H7 (cell line): Measurements from ENCODE around the gene USP7. TPM values are rescaled to one million over a fixed set of nuclear protein-coding genes. Genes with fewer than 3 reads are reported as not detected.
A peak's percentile ranks its signal among the peaks of the same experiment; 100 is the strongest.

Source experiments
- DNase-seq: peaks from one replicate; pipeline ENCODE4 v3.0.0; 2012
- H3K27me3 ChIP-seq: 2 replicates; pipeline ENCODE4 v1.6.0; 2011; ENCODE audit warnings: mild to moderate bottlenecking, low read length; ENCODE audit not compliant: control insufficient read depth, insufficient read depth
- H3K36me3 ChIP-seq: replicated peaks from 2 replicates; pipeline ENCODE4 v1.5.1; 2011; ENCODE audit warnings: low read length; ENCODE audit not compliant: control insufficient read depth, insufficient read depth
- H3K4me3 ChIP-seq: 2 replicates; pipeline ENCODE4 v1.5.1; 2011; ENCODE audit warnings: low read depth, mild to moderate bottlenecking, control low read depth, low read length, moderate library complexity; ENCODE audit not compliant: insufficient read depth
- total RNA-seq: library from RNA; depleted of rRNA; stranded (reverse); fragments of >200 nt; shearing (Covaris generic); gene quantifications from 2 replicates; pipeline ENCODE4 v1.2.3, GENCODE V29; 2014

The USP7 gene
- total RNA-seq, 1 experiment from 2014 or later: 63.6 TPM

GRCh38 chr16:8916541-8917225, 47.0 kb downstream of the USP7 start:
- H3K4me3 ChIP-seq: no peak overlapping the region
- H3K36me3 ChIP-seq: peaks cover 33% of the 10 kb centered on the region
- no peaks in the 10 kb centered on the region for H3K27me3 ChIP-seq
- no peak for DNase-seq

- Histone ChIP-seq H3K4me3 (no peak overlapping the region), H3K27me3 (no peaks in the 10 kb centered on the region), H3K36me3 (peaks cover 29% of the 10 kb centered on the region)
- no peak for DNase-seq
Measured at GRCh38 chr16:8915722-8916301, 47.9 kb downstream of the USP7 start.

GRCh38 chr16:8914098-8914497, 49.6 kb downstream of the USP7 start:
- Histone ChIP-seq H3K36me3 (peaks cover 27% of the 10 kb centered on the region), H3K27me3 (no peaks in the 10 kb centered on the region), H3K4me3 (no peak overlapping the region)
- no peak for DNase-seq

GRCh38 chr16:8912793-8913192, 50.9 kb downstream of the USP7 start:
- H3K27me3 ChIP-seq: no peaks in the 10 kb centered on the region
- H3K36me3 ChIP-seq: peaks cover 32% of the 10 kb centered on the region
- no peak for DNase-seq
- no peak overlapping the region for H3K4me3 ChIP-seq

- Histone ChIP-seq H3K27me3 (no peaks in the 10 kb centered on the region), H3K36me3 (peaks cover 32% of the 10 kb centered on the region), H3K4me3 (no peak overlapping the region)
- no peak for DNase-seq
Measured at GRCh38 chr16:8910811-8911210, 52.9 kb downstream of the USP7 start.

- H3K27me3 ChIP-seq: no peaks in the 10 kb centered on the region
- H3K4me3 ChIP-seq: no peak overlapping the region
- peaks cover 31% of the 10 kb centered on the region for H3K36me3 ChIP-seq
- no peak for DNase-seq
Measured at GRCh38 chr16:8908810-8909468, 54.8 kb downstream of the USP7 start.

GRCh38 chr16:8907096-8907495, 56.6 kb downstream of the USP7 start:
- no peak for DNase-seq
- Histone ChIP-seq H3K36me3 (peaks cover 41% of the 10 kb centered on the region), H3K4me3 (no peak overlapping the region), H3K27me3 (no peaks in the 10 kb centered on the region)

- no peaks in the 10 kb centered on the region for H3K27me3 ChIP-seq
- peaks cover 48% of the 10 kb centered on the region for H3K36me3 ChIP-seq
- H3K4me3 ChIP-seq: no peak overlapping the region
- peak; percentile 85 for DNase-seq
Measured at GRCh38 chr16:8905795-8906591, 57.7 kb downstream of the USP7 start.

GRCh38 chr16:8905168-8905762, 58.4 kb downstream of the USP7 start:
- peaks cover 46% of the 10 kb centered on the region for H3K36me3 ChIP-seq
- H3K4me3 ChIP-seq: no peak overlapping the region
- H3K27me3 ChIP-seq: no peaks in the 10 kb centered on the region
- peak; percentile 67 for DNase-seq

- DNase-seq: no peak
- H3K4me3 ChIP-seq: no peak overlapping the region
- peaks cover 45% of the 10 kb centered on the region for H3K36me3 ChIP-seq
- H3K27me3 ChIP-seq: no peaks in the 10 kb centered on the region
Measured at GRCh38 chr16:8904018-8904430, 59.7 kb downstream of the USP7 start.

GRCh38 chr16:8903004-8903403, 60.7 kb downstream of the USP7 start:
- Histone ChIP-seq H3K27me3 (no peaks in the 10 kb centered on the region), H3K4me3 (no peak overlapping the region), H3K36me3 (peaks cover 45% of the 10 kb centered on the region)
- no peak for DNase-seq

- Histone ChIP-seq H3K4me3 (no peak overlapping the region), H3K36me3 (peaks cover 56% of the 10 kb centered on the region), H3K27me3 (no peaks in the 10 kb centered on the region)
- no peak for DNase-seq
Measured at GRCh38 chr16:8901320-8901861, 62.3 kb downstream of the USP7 start.

GRCh38 chr16:8900343-8900742, 63.4 kb downstream of the USP7 start:
- Histone ChIP-seq H3K4me3 (no peak overlapping the region), H3K36me3 (peaks cover 58% of the 10 kb centered on the region), H3K27me3 (no peaks in the 10 kb centered on the region)
- no peak for DNase-seq

GRCh38 chr16:8899709-8900317, 63.9 kb downstream of the USP7 start:
- H3K27me3 ChIP-seq: no peaks in the 10 kb centered on the region
- peaks cover 58% of the 10 kb centered on the region for H3K36me3 ChIP-seq
- DNase-seq: peak; percentile 59
- no peak overlapping the region for H3K4me3 ChIP-seq
